DND-41 (cell line): ENCODE measurements around the gene FHIT.

Experiments
- CTCF ChIP-seq: IDR thresholded peaks from 2 replicates; pipeline ENCODE4 v1.5.1; 2012; ENCODE audit warnings: borderline replicate concordance, low read length, moderate library complexity, mild to moderate bottlenecking; ENCODE audit not compliant: poor library complexity, severe bottlenecking; ENCODE audit errors: extremely low read depth
- EZH2 ChIP-seq: IDR thresholded peaks from 3 replicates; pipeline ENCODE4 v1.6.1; 2012; ENCODE audit warnings: borderline replicate concordance, low read depth, mild to moderate bottlenecking, moderate library complexity, low read length, inconsistent platforms; ENCODE audit not compliant: severe bottlenecking

DNA sequence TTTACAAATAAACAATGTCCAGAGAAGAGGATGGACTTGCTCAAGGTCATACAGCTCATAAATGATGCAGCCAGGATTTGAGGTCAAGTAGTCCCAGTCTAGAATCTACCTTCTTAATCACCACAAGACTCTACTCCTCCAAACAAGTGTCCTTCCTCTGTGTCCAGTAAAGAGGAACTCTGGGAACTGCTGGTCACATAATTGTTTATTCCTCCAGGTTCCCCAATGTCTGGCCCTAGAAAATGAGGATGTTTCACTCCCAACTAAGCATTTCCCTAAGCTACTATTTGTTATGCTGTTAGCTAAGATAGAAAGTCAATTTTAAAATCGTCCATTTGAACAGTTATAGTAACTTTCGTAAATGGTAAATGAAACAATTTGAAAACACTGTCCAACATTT is 192.4 kb downstream of the FHIT start:
- TF ChIP-seq CTCF = no peak
- TF ChIP-seq EZH2 = no peak
